HCEC 1CT (cell line): ENCODE results near the gene TAS2R46.

Experiments used
- DNase-seq: peaks from one replicate; pipeline ENCODE4 v3.0.0-alpha.2; 2017

The TAS2R46 gene

GRCh38 chr12:11031307-11031706 lies 30.8 kb downstream of the TAS2R46 start, which contains the start of gene TAS2R31:
TSS of gene TAS2R31 (minus strand) at chr12:11031407. CDS start at chr12:11031335, 72 bp downstream.
- no peak for DNase-seq

- no peak for DNase-seq
Measured at GRCh38 chr12:11026118-11026517, 36.0 kb downstream of the TAS2R46 start.

GRCh38 chr12:11023387-11023786 lies 38.7 kb downstream of the TAS2R46 start:
- no peak for DNase-seq

- DNase-seq: no peak
Measured at GRCh38 chr12:11022520-11022919, 39.6 kb downstream of the TAS2R46 start, which contains the start of gene TAS2R19. TSS of gene TAS2R19 (minus strand) at chr12:11022620. CDS start at chr12:11022571, 49 bp downstream.

GRCh38 chr12:11016937-11017336 lies 45.2 kb downstream of the TAS2R46 start:
- no peak for DNase-seq

- DNase-seq: no peak
Measured at GRCh38 chr12:11015775-11016430, 46.2 kb downstream of the TAS2R46 start.

GRCh38 chr12:11014234-11014633 lies 47.9 kb downstream of the TAS2R46 start:
- no peak for DNase-seq
